ENCODE data around the gene ACADSB. TPM values are rescaled to one million over a fixed set of nuclear protein-coding genes. Genes with fewer than 3 reads are reported as not detected.

The ACADSB gene
- total and polyA plus RNA-seq, 2 donors from 2014 or later: 26.6 to 48.5 TPM

DNA sequence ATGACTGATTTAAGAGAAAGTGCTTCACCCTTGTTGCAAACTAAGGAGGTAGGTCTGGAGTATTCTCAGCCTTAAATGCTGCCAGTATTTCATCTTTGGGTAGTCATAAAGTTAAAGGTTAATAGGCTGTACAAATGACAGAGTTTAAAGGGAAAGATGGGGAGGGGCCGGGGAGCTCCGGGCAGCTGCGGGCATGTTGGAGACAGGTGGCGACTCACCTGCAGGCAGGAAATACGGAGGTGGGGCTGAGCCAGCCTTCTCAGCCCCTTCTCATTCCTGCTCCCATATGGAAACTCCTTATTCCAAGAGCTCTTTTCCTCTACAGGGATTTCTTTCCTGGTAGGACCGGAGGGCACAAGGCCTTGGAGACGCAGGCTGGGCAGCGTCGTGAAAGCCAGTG, 95.1 kb downstream of the ACADSB start:
- H3K9ac ChIP-seq (ENCODE audit: low read length in 3 of 3): no peak overlapping the region
- DNase-seq (no peak), FAIRE-seq (no peak)

More for the DNA sequence above, 95.1 kb downstream of the ACADSB start:
- Histone ChIP-seq H3K9me3 (ENCODE audit: control insufficient read depth in 2 of 3, insufficient read depth in 1 of 3, low read length in 3 of 3) (no peaks in the 10 kb centered on the region), H3K4me3 (ENCODE audit: low read length in 3 of 3) (no peak overlapping the region), H3K36me3 (ENCODE audit: control insufficient read depth in 2 of 3, insufficient read depth in 3 of 3, low read length in 3 of 3) (no peaks in the 10 kb centered on the region), H3K27ac (ENCODE audit: low read depth in 2 of 2, low read length in 2 of 2) (no peak overlapping the region), H3K27me3 (ENCODE audit: control insufficient read depth, insufficient read depth, low read length) (no peaks in the 10 kb centered on the region), H3K4me1 (ENCODE audit: control insufficient read depth in 2 of 3, insufficient read depth in 2 of 3, low read depth in 1 of 3, low read length in 3 of 3) (no peaks in the 10 kb centered on the region)
- TF ChIP-seq CTCF (IDR thresholded peaks at IDR 0.05; ENCODE audit: borderline replicate concordance, extremely low read depth, insufficient read depth): no peak
- intact Hi-C loops (cut with DNase I): no loop called here

Other genes with a start within 250 kb of the ACADSB start
- 0.54 TPM for gene CUZD1, start 163.1 kb upstream of the ACADSB start, total RNA-seq
- 0.65 TPM for gene CUZD1, start 163.1 kb upstream of the ACADSB start, polyA plus RNA-seq (ENCODE audit: insufficient read depth, low read depth, low replicate concordance)
- 3.8 TPM for gene FAM24B, start 129.4 kb upstream of the ACADSB start, total RNA-seq
- gene FAM24B, start 129.4 kb upstream of the ACADSB start, polyA plus RNA-seq (ENCODE audit: insufficient read depth, low read depth, low replicate concordance): 26.7 TPM
- not detected for gene FAM24A, start 98.4 kb upstream of the ACADSB start, total RNA-seq
- gene FAM24A, start 98.4 kb upstream of the ACADSB start, polyA plus RNA-seq (ENCODE audit: insufficient read depth, low read depth, low replicate concordance): not detected
- 7.6 TPM for gene C10orf88, start 54.8 kb upstream of the ACADSB start, total RNA-seq
- gene C10orf88, start 54.8 kb upstream of the ACADSB start, polyA plus RNA-seq (ENCODE audit: insufficient read depth, low read depth, low replicate concordance): 4.3 TPM
- gene PSTK, start 28.6 kb upstream of the ACADSB start, total RNA-seq: 4.3 TPM
- gene PSTK, start 28.6 kb upstream of the ACADSB start, polyA plus RNA-seq (ENCODE audit: insufficient read depth, low read depth, low replicate concordance): 4.7 TPM
- 17.1 TPM for gene IKZF5, start 211 bp upstream of the ACADSB start, total RNA-seq
- 7.3 TPM for gene IKZF5, start 211 bp upstream of the ACADSB start, polyA plus RNA-seq (ENCODE audit: insufficient read depth, low read depth, low replicate concordance)
- gene HMX3, start 127.0 kb downstream of the ACADSB start, total RNA-seq: not detected
- not detected for gene HMX3, start 127.0 kb downstream of the ACADSB start, polyA plus RNA-seq (ENCODE audit: insufficient read depth, low read depth, low replicate concordance)
- gene HMX2, start 139.1 kb downstream of the ACADSB start, total RNA-seq: 0.25 TPM
- gene HMX2, start 139.1 kb downstream of the ACADSB start, polyA plus RNA-seq (ENCODE audit: insufficient read depth, low read depth, low replicate concordance): 4.0 TPM
- 60.8 TPM for gene BUB3, start 145.4 kb downstream of the ACADSB start, total RNA-seq
- gene BUB3, start 145.4 kb downstream of the ACADSB start, polyA plus RNA-seq (ENCODE audit: insufficient read depth, low read depth, low replicate concordance): 49.0 TPM